Hepatocyte (in vitro differentiated cells): Measurements from ENCODE around the gene AKAP13. TPM values are rescaled to one million over a fixed set of nuclear protein-coding genes. Genes with fewer than 3 reads are reported as not detected.

Source experiments
- DNase-seq: peaks from one replicate; pipeline ENCODE4 v3.0.0-alpha.2; 2016; ENCODE audit warnings: low spot score
- H2AFZ ChIP-seq: fragments of 200-600 bp; sonication (generic); 2 replicates; pipeline ENCODE4 v1.6.0; 2016; ENCODE audit warnings: antibody characterized with exemption, mild to moderate bottlenecking
- H3K27ac ChIP-seq: fragments of 200-600 bp; sonication (generic); 2 replicates; pipeline ENCODE4 v1.5.1; 2016; ENCODE audit warnings: mild to moderate bottlenecking
- H3K27me3 ChIP-seq: fragments of 200-600 bp; sonication (generic); 2 replicates; pipeline ENCODE4 v1.6.1; 2016
- H3K36me3 ChIP-seq: fragments of 200-600 bp; sonication (generic); replicated peaks from 2 replicates; pipeline ENCODE4 v1.5.1; 2016; ENCODE audit warnings: low read depth; ENCODE audit not compliant: insufficient read depth
- H3K4me1 ChIP-seq: fragments of 200-600 bp; sonication (generic); 2 replicates; pipeline ENCODE4 v1.5.1; 2016; ENCODE audit warnings: mild to moderate bottlenecking, moderate library complexity; ENCODE audit not compliant: insufficient read depth
- H3K4me2 ChIP-seq: fragments of 200-600 bp; sonication (generic); 2 replicates; pipeline ENCODE4 v1.6.0; 2016
- H3K4me3 ChIP-seq: fragments of 200-600 bp; sonication (generic); 2 replicates; pipeline ENCODE4 v1.5.1; 2016; ENCODE audit warnings: mild to moderate bottlenecking
- H3K79me2 ChIP-seq: fragments of 200-600 bp; sonication (generic); 2 replicates; pipeline ENCODE4 v1.6.0; 2017; ENCODE audit warnings: mild to moderate bottlenecking
- H3K9me2 ChIP-seq: fragments of 200-600 bp; sonication (generic); replicated peaks from 2 replicates; pipeline ENCODE4 v1.6.0; 2017; ENCODE audit warnings: mild to moderate bottlenecking; ENCODE audit not compliant: insufficient read depth
- H3K9me3 ChIP-seq: fragments of 200-600 bp; sonication (generic); 2 replicates; pipeline ENCODE4 v1.5.1; 2016; ENCODE audit warnings: low read depth, mild to moderate bottlenecking
- H4K20me1 ChIP-seq: fragments of 200-600 bp; sonication (generic); 2 replicates; pipeline ENCODE4 v1.6.0; 2016; ENCODE audit warnings: mild to moderate bottlenecking; ENCODE audit not compliant: insufficient read depth, poor library complexity, severe bottlenecking
- CTCF ChIP-seq: fragments of 200-600 bp; sonication (generic); IDR thresholded peaks from 2 replicates; pipeline ENCODE4 v1.5.1; 2016; ENCODE audit warnings: antibody characterized with exemption, mild to moderate bottlenecking; ENCODE audit not compliant: poor library complexity
- EZH2 ChIP-seq: fragments of 200-600 bp; sonication (generic); IDR thresholded peaks from 2 replicates; pipeline ENCODE4 v1.6.1; 2016; ENCODE audit warnings: antibody characterized with exemption, mild to moderate bottlenecking, borderline replicate concordance
- EZH2phosphoT487 ChIP-seq: fragments of 200-600 bp; sonication (generic); IDR thresholded peaks from one replicate; pipeline ENCODE4 v1.6.1; 2018; ENCODE audit warnings: antibody characterized with exemption, mild to moderate bottlenecking, low read depth, moderate library complexity; ENCODE audit not compliant: unreplicated experiment, severe bottlenecking
- WGBS: methylation state at CpG from one replicate; pipeline ENCODE4 v1.1.6; 2016; ENCODE audit warnings: low lambda C conversion rate; ENCODE audit errors: missing lambda C conversion rate; 5-methylcytosine and 5-hydroxymethylcytosine counted together
- polyA plus RNA-seq: library from polyadenylated mRNA; unstranded; fragments of >200 nt; fragmentation: Nextera tagmentation; extraction: Ambion mirVana; gene quantifications from 2 replicates; pipeline ENCODE4 v1.2.1, GENCODE V29; 2016
- total RNA-seq: library from RNA; depleted of rRNA; stranded (reverse); fragments of >200 nt; gene quantifications from 2 replicates; pipeline ENCODE4 v1.2.3, GENCODE V29; 2014

Gene AKAP13
- total and polyA plus RNA-seq, 2 experiments from 2014 or later, result 55.6 to 80.9 TPM

- 96% methylated on average over 6 of the region's 6 CpGs for WGBS
- no peaks in the 10 kb centered on the region for H3K27me3 ChIP-seq
- no peaks in the 10 kb centered on the region for H3K9me2 ChIP-seq
- H3K4me3 ChIP-seq, result no peak overlapping the region
- H3K79me2 ChIP-seq, result peaks cover 100% of the 10 kb centered on the region
- no peak overlapping the region for H3K4me2 ChIP-seq
- H3K27ac ChIP-seq, result no peak overlapping the region
- no peaks in the 10 kb centered on the region for H3K9me3 ChIP-seq
- peaks cover 27% of the 10 kb centered on the region for H3K4me1 ChIP-seq
- H3K36me3 ChIP-seq, result no peaks in the 10 kb centered on the region
- TF ChIP-seq EZH2phosphoT487 (no peak), EZH2 (no peak), CTCF (no peak)
- no peak for DNase-seq
- no peak overlapping the region for H2AFZ ChIP-seq
- peaks cover 35% of the 10 kb centered on the region for H4K20me1 ChIP-seq
These were observed 27.9 kb downstream of the AKAP13 start for GRCh38 chr15:85408270-85408746.

DNA sequence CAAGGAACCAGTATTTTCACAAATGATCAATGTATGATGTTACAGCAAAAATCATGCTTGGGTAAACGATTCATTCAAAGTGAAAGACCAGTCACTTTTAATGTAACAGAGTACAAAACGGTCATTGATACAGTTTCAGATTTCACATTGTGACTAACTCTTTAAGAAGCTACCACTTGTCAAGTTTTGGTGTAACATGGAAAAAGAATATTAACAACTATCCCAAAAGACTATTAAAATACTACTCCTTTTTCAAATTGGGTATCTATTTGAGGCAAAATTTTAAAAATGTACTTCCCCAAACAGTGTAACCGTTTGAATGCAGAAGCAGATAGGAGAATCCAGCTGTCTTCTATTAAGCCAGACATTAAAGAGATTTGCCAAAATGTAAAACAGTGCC is 31.7 kb downstream of the AKAP13 start:
- H3K4me1 ChIP-seq, result peaks cover 25% of the 10 kb centered on the region

GRCh38 chr15:85412956-85413854 is 32.8 kb downstream of the AKAP13 start:
- Histone ChIP-seq H3K4me2 (peak overlapping the region; percentile 48), H2AFZ (no peak overlapping the region), H3K79me2 (peaks cover 97% of the 10 kb centered on the region), H3K4me1 (peaks cover 25% of the 10 kb centered on the region), H3K9me2 (no peaks in the 10 kb centered on the region), H4K20me1 (peaks cover 21% of the 10 kb centered on the region), H3K36me3 (no peaks in the 10 kb centered on the region), H3K9me3 (no peaks in the 10 kb centered on the region), H3K27ac (peak overlapping the region; percentile 76), H3K27me3 (no peaks in the 10 kb centered on the region), H3K4me3 (no peak overlapping the region)
- WGBS, result 52% methylated on average over 14 of the region's 14 CpGs
- DNase-seq, result peak; percentile 68
- TF ChIP-seq EZH2phosphoT487, result no peak
- no peak for TF ChIP-seq CTCF
- TF ChIP-seq EZH2, result no peak

More for the DNA sequence above, 31.7 kb downstream of the AKAP13 start:
- Histone ChIP-seq H3K9me3 (no peaks in the 10 kb centered on the region), H3K27ac (no peak overlapping the region), H3K79me2 (peaks cover 97% of the 10 kb centered on the region), H2AFZ (no peak overlapping the region), H3K36me3 (no peaks in the 10 kb centered on the region), H3K4me3 (no peak overlapping the region), H3K27me3 (no peaks in the 10 kb centered on the region), H3K9me2 (no peaks in the 10 kb centered on the region), H4K20me1 (peaks cover 17% of the 10 kb centered on the region), H3K4me2 (peak overlapping the region; percentile 14)
- WGBS, result 56% methylated on average over 3 of the region's 3 CpGs
- DNase-seq, result no peak
- TF ChIP-seq EZH2 (no peak), CTCF (no peak), EZH2phosphoT487 (no peak)
